HEK293 (cell line): Measurements from ENCODE around the gene DIDO1.

Experiments used
- HOXC10 ChIP-seq: sonication (generic); formaldehyde crosslinking; IDR thresholded peaks from 2 replicates; pipeline ENCODE4 v1.8.1; 2023; ENCODE audit warnings: mild to moderate bottlenecking, missing genetic modification reagents
- INSM2 ChIP-seq: fragments of 450-650 bp; formaldehyde crosslinking; IDR thresholded peaks from 2 replicates; pipeline ENCODE4 v1.5.1; 2016; ENCODE audit warnings: missing biosample characterization, missing genetic modification characterization
- KLF8 ChIP-seq: fragments of 450-650 bp; formaldehyde crosslinking; IDR thresholded peaks from 2 replicates; pipeline ENCODE4 v1.5.1; 2016; ENCODE audit warnings: missing biosample characterization, missing genetic modification characterization
- PATZ1 ChIP-seq: fragments of 450-650 bp; formaldehyde crosslinking; IDR thresholded peaks from 2 replicates; pipeline ENCODE4 v1.5.1; 2016; ENCODE audit warnings: missing biosample characterization, missing genetic modification characterization
- ZBTB1 ChIP-seq: fragments of 450-650 bp; formaldehyde crosslinking; IDR thresholded peaks from 2 replicates; pipeline ENCODE4 v1.5.1; 2016; ENCODE audit warnings: missing biosample characterization, missing genetic modification characterization
- ZBTB11 ChIP-seq: fragments of 450-650 bp; formaldehyde crosslinking; conservative IDR thresholded peaks from 2 replicates; pipeline ENCODE4 v1.5.1; 2016; ENCODE audit warnings: low read depth, missing biosample characterization, missing genetic modification characterization
- ZBTB20 ChIP-seq: fragments of 450-650 bp; formaldehyde crosslinking; IDR thresholded peaks from 2 replicates; pipeline ENCODE4 v1.5.1; 2016; ENCODE audit warnings: missing biosample characterization, missing genetic modification characterization
- ZEB2 ChIP-seq: fragments of 450-650 bp; formaldehyde crosslinking; IDR thresholded peaks from 2 replicates; pipeline ENCODE4 v1.5.1; 2016; ENCODE audit warnings: missing biosample characterization, missing genetic modification characterization
- ZFHX2 ChIP-seq: fragments of 450-650 bp; formaldehyde crosslinking; conservative IDR thresholded peaks from 2 replicates; pipeline ENCODE4 v1.5.1; 2016; ENCODE audit warnings: missing biosample characterization, missing genetic modification characterization
- ZNF155 ChIP-seq: fragments of 450-650 bp; formaldehyde crosslinking; IDR thresholded peaks from 2 replicates; pipeline ENCODE4 v1.5.1; 2016; ENCODE audit warnings: missing biosample characterization, missing genetic modification characterization
- ZNF157 ChIP-seq: fragments of 450-650 bp; formaldehyde crosslinking; IDR thresholded peaks from 2 replicates; pipeline ENCODE4 v1.5.1; 2016; ENCODE audit warnings: missing biosample characterization, missing genetic modification characterization
- ZNF18 ChIP-seq: fragments of 450-650 bp; formaldehyde crosslinking; IDR thresholded peaks from 2 replicates; pipeline ENCODE4 v1.5.1; 2016; ENCODE audit warnings: missing biosample characterization, missing genetic modification characterization
- ZNF24 ChIP-seq: fragments of 450-650 bp; formaldehyde crosslinking; IDR thresholded peaks from 2 replicates; pipeline ENCODE4 v1.5.1; 2016; ENCODE audit warnings: missing biosample characterization, missing genetic modification characterization
- ZNF335 ChIP-seq: fragments of 450-650 bp; formaldehyde crosslinking; conservative IDR thresholded peaks from 2 replicates; pipeline ENCODE4 v1.5.1; 2016; ENCODE audit warnings: missing biosample characterization, missing genetic modification characterization
- ZNF394 ChIP-seq: fragments of 450-650 bp; formaldehyde crosslinking; IDR thresholded peaks from 2 replicates; pipeline ENCODE4 v1.5.1; 2016; ENCODE audit warnings: missing biosample characterization, missing genetic modification characterization, mild to moderate bottlenecking, moderate library complexity, borderline replicate concordance
- ZNF48 ChIP-seq: fragments of 450-650 bp; formaldehyde crosslinking; IDR thresholded peaks from 2 replicates; pipeline ENCODE4 v1.5.1; 2016; ENCODE audit warnings: missing biosample characterization, missing genetic modification characterization
- ZNF510 ChIP-seq: fragments of 450-650 bp; formaldehyde crosslinking; IDR thresholded peaks from 2 replicates; pipeline ENCODE4 v1.5.1; 2018; ENCODE audit warnings: mild to moderate bottlenecking, missing genetic modification characterization, missing biosample characterization; ENCODE audit not compliant: insufficient replicate concordance
- ZNF518A ChIP-seq: fragments of 450-650 bp; formaldehyde crosslinking; conservative IDR thresholded peaks from 2 replicates; pipeline ENCODE4 v1.5.1; 2016; ENCODE audit warnings: low read depth, missing biosample characterization, missing genetic modification characterization
- ZNF561 ChIP-seq: fragments of 450-650 bp; IDR thresholded peaks from 2 replicates; pipeline ENCODE4 v1.5.1; 2018; ENCODE audit warnings: missing biosample characterization, missing genetic modification characterization, borderline replicate concordance
- ZNF629 ChIP-seq: fragments of 450-650 bp; formaldehyde crosslinking; IDR thresholded peaks from 2 replicates; pipeline ENCODE4 v1.5.1; 2017; ENCODE audit warnings: missing biosample characterization, missing genetic modification characterization
- ZSCAN30 ChIP-seq: fragments of 450-650 bp; IDR thresholded peaks from 2 replicates; pipeline ENCODE4 v1.5.1; 2018; ENCODE audit warnings: missing biosample characterization, mild to moderate bottlenecking, missing genetic modification characterization, moderate library complexity

Gene DIDO1

GRCh38 chr20:62925420-62926228, 681 bp downstream of the DIDO1 start (continued):
- TF ChIP-seq ZNF518A (tag by site-specific recombination) (no peak), ZNF394 (tag by site-specific recombination) (0 out of 2 replicates have a peak, but pooled peaks have one; percentile 12), ZBTB1 (no peak), INSM2 (tag by site-specific recombination) (0 out of 2 replicates have a peak, but pooled peaks have one; percentile 29), ZNF510 (no peak), ZNF561 (tag by site-specific recombination) (peak; percentile 100), ZNF155 (tag by site-specific recombination) (no peak), ZNF629 (tag by site-specific recombination) (peak; percentile 10; the same call in 1 of the 2 replicates), ZNF48 (tag by site-specific recombination) (no peak), ZNF24 (tag by site-specific recombination) (no peak), HOXC10 (CRISPR knock-in tag) (no peak), ZNF335 (tag by site-specific recombination) (peak; percentile 93), ZNF157 (tag by site-specific recombination) (no peak), ZFHX2 (tag by site-specific recombination) (no peak), PATZ1 (tag by site-specific recombination) (peak; percentile 55; the same call in 1 of the 2 replicates), ZEB2 (peak; percentile 52), ZBTB20 (tag by site-specific recombination) (peak; percentile 78; the same call in 1 of the 2 replicates), KLF8 (tag by site-specific recombination) (0 out of 2 replicates have a peak, but pooled peaks have one; percentile 29), ZBTB11 (tag by site-specific recombination) (0 out of 2 replicates have a peak, but pooled peaks have one; percentile 21), ZNF18 (tag by site-specific recombination) (no peak), ZSCAN30 (tag by site-specific recombination) (no peak)
